ENCODE measurements around the gene CUEDC2. TPM values are rescaled to one million over a fixed set of nuclear protein-coding genes. Genes with fewer than 3 reads are reported as not detected.

Gene CUEDC2
- total RNA-seq, 2 experiments from 2014 or later = 63.6 to 68.9 TPM

DNA sequence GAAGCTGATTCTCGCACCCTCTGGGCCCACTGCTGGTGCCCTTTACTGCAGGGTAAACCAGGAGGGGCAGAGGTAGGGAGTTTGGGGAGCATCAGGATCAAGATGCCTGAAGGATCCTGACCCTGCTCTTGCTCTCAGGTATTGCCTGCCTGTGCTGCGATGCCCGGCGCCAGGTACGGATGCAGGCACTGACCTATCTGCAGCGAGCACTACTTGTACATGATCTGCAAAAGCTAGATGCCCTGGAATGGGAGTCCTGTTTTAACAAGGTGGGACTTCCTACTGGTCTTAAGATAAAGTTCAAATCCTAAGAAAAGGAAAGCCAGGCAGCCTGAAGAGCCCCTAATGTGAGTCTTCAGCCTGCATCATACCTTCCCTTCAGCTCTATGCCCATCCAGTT lies 53.0 kb downstream of the CUEDC2 start:
- ChIA-PET POLR2A (no interaction called here), CTCF (interaction anchor here (0.6 to 1.3 kb wide), 6 partner anchors 9 to 28 kb away, joined by 3 to 4 read pairs (median 3); no protein-coding TSS in a partner anchor)
- H3K36me3 Mint-ChIP-seq (ENCODE audit: low read depth) = peaks cover 29% of the 10 kb centered on the region

DNA sequence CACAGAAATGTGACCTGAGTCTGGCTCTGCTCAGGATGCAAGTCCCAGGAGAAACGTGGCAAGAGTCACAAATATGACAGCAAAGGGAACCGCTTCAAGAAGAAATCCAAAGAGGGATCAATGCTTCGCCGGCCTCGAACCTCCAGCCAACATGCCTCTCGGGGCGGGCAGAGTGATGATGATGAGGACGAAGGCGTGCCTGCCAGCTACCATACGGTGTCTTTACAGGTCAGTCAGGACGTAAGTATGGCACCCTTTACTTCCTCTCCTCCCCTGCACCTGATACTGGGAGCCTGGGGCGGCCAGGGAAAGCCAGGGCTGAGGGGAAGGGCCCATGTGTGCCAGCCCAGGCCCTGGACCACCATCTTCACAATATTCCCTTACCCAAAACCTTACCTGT lies 55.5 kb downstream of the CUEDC2 start:
- H3K27me3 Mint-ChIP-seq = no peaks in the 10 kb centered on the region
- no peak overlapping the region for H3K27ac Mint-ChIP-seq
- no peak overlapping the region for H3K4me3 Mint-ChIP-seq
- peaks cover 32% of the 10 kb centered on the region for H3K36me3 Mint-ChIP-seq (ENCODE audit: low read depth)
- DNase-seq = no peak
- CTCF ChIA-PET = interaction anchor here (1.7 to 2.0 kb wide), 2 partner anchors 8 to 23 kb away, joined by 7 read pairs; no protein-coding TSS in a partner anchor
- H3K9me3 Mint-ChIP-seq = no peaks in the 10 kb centered on the region
- H3K4me1 Mint-ChIP-seq = no peaks in the 10 kb centered on the region
- POLR2A ChIA-PET = no interaction called here

More for the DNA sequence above, 53.0 kb downstream of the CUEDC2 start:
- H3K27ac Mint-ChIP-seq = no peak overlapping the region
- no peaks in the 10 kb centered on the region for H3K9me3 Mint-ChIP-seq
- DNase-seq = no peak
- no peaks in the 10 kb centered on the region for H3K4me1 Mint-ChIP-seq
- H3K27me3 Mint-ChIP-seq = no peaks in the 10 kb centered on the region
- no peak overlapping the region for H3K4me3 Mint-ChIP-seq

DNA sequence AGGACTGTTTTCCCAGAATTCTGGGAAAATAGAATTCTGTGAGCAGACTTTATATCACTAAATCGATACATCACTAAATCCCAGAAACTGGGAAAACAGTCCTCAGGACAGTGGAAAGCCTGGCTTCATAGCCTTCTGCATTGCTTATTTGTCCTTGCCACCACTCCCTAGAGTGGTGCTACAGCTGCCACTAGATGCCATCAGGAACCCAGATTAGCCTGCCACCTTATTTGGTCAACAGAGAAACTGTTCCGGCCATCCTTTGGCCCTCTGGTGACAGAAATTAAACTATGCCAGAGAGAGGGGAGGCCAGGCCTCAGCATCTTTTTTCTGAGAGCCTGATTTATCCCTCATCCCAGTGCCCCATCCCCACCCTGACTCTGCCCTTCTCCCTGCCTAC lies 56.5 kb downstream of the CUEDC2 start:
- Mint-ChIP-seq H3K9me3 (no peaks in the 10 kb centered on the region), H3K4me1 (no peaks in the 10 kb centered on the region), H3K4me3 (no peak overlapping the region), H3K36me3 (ENCODE audit: low read depth) (peaks cover 37% of the 10 kb centered on the region), H3K27me3 (no peaks in the 10 kb centered on the region), H3K27ac (no peak overlapping the region)
- ChIA-PET CTCF (interaction anchor here (1.0 to 2.0 kb wide), 5 partner anchors 9 to 234 kb away, joined by 3 to 7 read pairs (median 4); no protein-coding TSS in a partner anchor), POLR2A (no interaction called here)
- no peak for DNase-seq

DNA sequence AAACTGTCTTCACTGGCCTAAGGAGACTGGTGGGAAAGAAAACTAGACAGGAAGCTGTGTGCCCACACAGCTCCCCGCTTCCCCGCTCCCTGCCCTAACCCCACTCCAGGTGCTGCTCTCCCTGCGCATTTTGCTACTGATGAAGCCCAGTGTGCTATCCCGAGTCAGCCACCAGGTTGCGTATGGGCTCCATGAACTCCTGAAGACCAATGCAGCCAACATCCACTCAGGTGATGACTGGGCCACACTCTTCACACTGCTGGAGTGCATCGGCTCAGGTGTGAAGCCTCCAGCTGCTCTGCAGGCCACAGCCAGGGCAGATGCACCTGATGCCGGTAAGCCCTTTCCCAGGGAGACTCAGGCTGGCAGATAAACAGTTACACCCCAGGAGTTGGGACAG lies 57.1 kb downstream of the CUEDC2 start:
- Mint-ChIP-seq H3K36me3 (ENCODE audit: low read depth) (peaks cover 42% of the 10 kb centered on the region), H3K9me3 (no peaks in the 10 kb centered on the region), H3K27ac (no peak overlapping the region), H3K4me3 (no peak overlapping the region), H3K4me1 (no peaks in the 10 kb centered on the region), H3K27me3 (no peaks in the 10 kb centered on the region)
- ChIA-PET POLR2A (no interaction called here), CTCF (interaction anchor here (0.5 to 2.0 kb wide), 8 partner anchors 10 to 235 kb away, joined by 3 to 7 read pairs (median 4); no protein-coding TSS in a partner anchor)
- no peak for DNase-seq

Small RNA genes within 50 kb of the gene (microRNA-seq; reads per million reads assigned to microRNA genes)
- 19,916 reads per million, percentile 99 among the genes with 10 or more reads in this experiment for gene MIR146B (ENCODE audit: borderline microRNAs expressed, borderline replicate concordance)

Other genes starting within 250 kb of the CUEDC2 start
- gene ELOVL3, start 206.3 kb downstream of the CUEDC2 start, total RNA-seq = not detected
- not detected for gene PITX3, start 191.1 kb downstream of the CUEDC2 start, total RNA-seq
- gene GBF1, start 187.0 kb downstream of the CUEDC2 start, total RNA-seq = 10 to 100 TPM; 42.4 to 44.6 TPM
- 10 to 100 TPM; 74.8 to 81.8 TPM for gene NFKB2, start 36.9 kb downstream of the CUEDC2 start, total RNA-seq
- 1 to 10 TPM; 1.4 to 1.6 TPM for gene PSD, start 13.8 kb downstream of the CUEDC2 start, total RNA-seq
- gene FBXL15, start 11.7 kb downstream of the CUEDC2 start, total RNA-seq = 10 to 100 TPM in 1 of 2 experiments, 1 to 10 TPM in 1; 8.7 to 11.2 TPM
- gene C10orf95, start 19.0 kb upstream of the CUEDC2 start, total RNA-seq = under 1 TPM in 1 of 2 experiments, not detected in 1; 0.17 TPM
- gene ACTR1A, start 70.1 kb upstream of the CUEDC2 start, total RNA-seq = 10 to 100 TPM; 76.1 to 84.5 TPM
- 10 to 100 TPM; 13.4 to 14.2 TPM for gene SUFU, start 71.4 kb upstream of the CUEDC2 start, total RNA-seq
- gene TRIM8, start 211.9 kb upstream of the CUEDC2 start, total RNA-seq = 10 to 100 TPM; 40.2 to 42.7 TPM

All from activated CD4-positive, alpha-beta T cell treated with anti-CD3 and anti-CD28 coated beads, Interleukin-2, amount 10 ng/mL, durations not matched to agents 7 days and 5 days (primary cell).